NT2/D1 (cell line): ENCODE data around the gene CELF5.
"Not testable (repeated sequence)": the region's sequence is repeated elsewhere in the genome, so short reads cannot be mapped to it uniquely, and the experiment has no call there.

ENCODE experiments used
- DNase-seq: peaks from one replicate; pipeline ENCODE4 v3.0.0-alpha.2; 2011; ENCODE audit warnings: low read depth, low spot score
- H3K27me3 ChIP-seq: 2 replicates; pipeline ENCODE4 v1.6.0; 2011; ENCODE audit warnings: mild to moderate bottlenecking; ENCODE audit not compliant: insufficient read length, insufficient read depth
- H3K36me3 ChIP-seq: 2 replicates; pipeline ENCODE4 v1.6.1; 2011; ENCODE audit warnings: mild to moderate bottlenecking, low read length, mixed read lengths; ENCODE audit not compliant: insufficient read depth, insufficient read length
- H3K4me1 ChIP-seq: 2 replicates; pipeline ENCODE4 v1.5.1; 2011; ENCODE audit not compliant: insufficient read depth, insufficient read length
- H3K4me3 ChIP-seq: 2 replicates; pipeline ENCODE4 v1.5.1; 2011; ENCODE audit warnings: low read depth; ENCODE audit not compliant: insufficient read length
- H3K9ac ChIP-seq: 2 replicates; pipeline ENCODE4 v1.6.0; 2011; ENCODE audit warnings: low read depth; ENCODE audit not compliant: insufficient read length
- H3K9me3 ChIP-seq: 2 replicates; pipeline ENCODE4 v1.5.1; 2011; ENCODE audit warnings: mild to moderate bottlenecking, low read length; ENCODE audit not compliant: insufficient read depth
- SUZ12 ChIP-seq: IDR thresholded peaks from 2 replicates; pipeline ENCODE4 v1.6.1; 2011; ENCODE audit not compliant: insufficient read length, insufficient read depth; ENCODE audit errors: extremely low read depth
- YY1 ChIP-seq: IDR thresholded peaks from 2 replicates; pipeline ENCODE4 v1.6.1; 2011; ENCODE audit not compliant: insufficient read length, insufficient read depth
- ZNF274 ChIP-seq: IDR thresholded peaks from 2 replicates; pipeline ENCODE4 v1.6.1; 2011; ENCODE audit warnings: mild to moderate bottlenecking, low read depth, low read length

Gene CELF5

DNA sequence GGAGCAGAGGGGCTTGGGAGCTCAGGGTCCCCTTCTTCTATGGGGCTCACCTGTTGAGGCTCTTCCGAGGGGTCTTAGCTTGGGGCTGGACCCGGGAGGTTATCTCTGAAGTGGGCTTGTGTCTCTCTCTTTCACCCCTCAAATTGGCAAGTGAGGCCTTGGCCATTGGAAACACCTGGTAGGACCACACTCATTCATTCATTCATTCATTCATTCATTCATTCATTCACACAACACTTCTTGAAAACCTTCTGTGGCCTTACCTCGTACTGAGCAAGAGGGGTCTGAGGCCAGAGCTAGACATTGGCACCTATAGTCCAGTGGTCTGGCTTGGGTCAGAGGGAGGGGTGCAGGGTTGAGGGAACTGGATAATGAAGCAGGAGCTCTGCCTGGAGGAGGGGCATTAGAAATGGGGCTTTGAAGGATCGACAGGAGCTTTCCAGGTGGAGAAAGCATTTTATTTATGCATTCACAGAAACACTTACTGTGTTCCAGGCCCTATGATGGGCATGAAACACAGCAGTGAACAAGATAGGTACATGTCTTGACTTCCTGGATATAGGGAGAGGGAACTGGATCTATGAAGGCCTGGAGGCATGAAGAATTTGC is 5.5 kb downstream of the CELF5 start:
- no peaks in the 10 kb centered on the region for H3K36me3 ChIP-seq
- peaks cover 12% of the 10 kb centered on the region for H3K4me1 ChIP-seq
- no peak for TF ChIP-seq SUZ12
- no peak for TF ChIP-seq YY1
- H3K9me3 ChIP-seq = no peaks in the 10 kb centered on the region
- H3K4me3 ChIP-seq = no peak overlapping the region
- DNase-seq = no peak
- H3K9ac ChIP-seq = no peak overlapping the region
- H3K27me3 ChIP-seq = peaks cover 17% of the 10 kb centered on the region

- no peak for DNase-seq
- Histone ChIP-seq H3K4me3 (no peak overlapping the region), H3K9me3 (no peaks in the 10 kb centered on the region), H3K36me3 (no peaks in the 10 kb centered on the region), H3K4me1 (peaks cover 9% of the 10 kb centered on the region), H3K9ac (no peak overlapping the region), H3K27me3 (peaks cover 11% of the 10 kb centered on the region)
- TF ChIP-seq YY1 = no peak
- TF ChIP-seq SUZ12 = no peak
- no peak for TF ChIP-seq ZNF274
These were observed 6.8 kb downstream of the CELF5 start for GRCh38 chr19:3231288-3231687.

DNA sequence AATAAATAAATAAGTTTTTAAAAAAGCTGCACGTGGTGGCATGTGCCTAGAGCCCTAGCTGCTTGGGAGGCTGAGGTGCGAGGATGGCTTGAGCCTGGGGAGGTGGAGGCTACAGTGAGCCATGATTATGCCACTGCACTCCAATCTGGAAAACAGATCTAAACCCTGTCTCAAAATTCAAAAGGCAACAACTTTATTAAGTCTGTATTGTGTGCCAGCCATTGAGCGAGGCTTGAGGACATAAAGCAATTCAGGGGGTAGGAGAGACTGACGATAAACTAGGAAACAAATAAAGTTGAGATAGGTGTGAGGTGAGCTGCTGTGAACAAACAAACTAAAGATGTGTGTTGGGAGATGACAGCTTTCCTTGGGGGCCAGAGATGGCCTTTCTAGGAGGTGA is 8.7 kb downstream of the CELF5 start:
- Histone ChIP-seq H3K27me3 (peaks cover 11% of the 10 kb centered on the region), H3K4me1 (peaks cover 5% of the 10 kb centered on the region), H3K4me3 (no peak overlapping the region), H3K9me3 (no peaks in the 10 kb centered on the region), H3K9ac (no peak overlapping the region), H3K36me3 (no peaks in the 10 kb centered on the region)
- no peak for DNase-seq
- TF ChIP-seq YY1 (no peak), ZNF274 (no peak), SUZ12 (no peak)

GRCh38 chr19:3233831-3234230 is 9.4 kb downstream of the CELF5 start:
- H3K4me3 ChIP-seq = no peak overlapping the region
- no peaks in the 10 kb centered on the region for H3K9me3 ChIP-seq
- no peak for DNase-seq
- H3K27me3 ChIP-seq = peaks cover 11% of the 10 kb centered on the region
- no peak for TF ChIP-seq ZNF274
- no peak for TF ChIP-seq YY1
- no peak for TF ChIP-seq SUZ12
- H3K4me1 ChIP-seq = peaks cover 5% of the 10 kb centered on the region
- no peak overlapping the region for H3K9ac ChIP-seq
- H3K36me3 ChIP-seq = no peaks in the 10 kb centered on the region

- peaks cover 5% of the 10 kb centered on the region for H3K4me1 ChIP-seq
- no peaks in the 10 kb centered on the region for H3K36me3 ChIP-seq
- H3K9ac ChIP-seq = no peak overlapping the region
- H3K27me3 ChIP-seq = peaks cover 11% of the 10 kb centered on the region
- H3K4me3 ChIP-seq = no peak overlapping the region
- no peaks in the 10 kb centered on the region for H3K9me3 ChIP-seq
- no peak for DNase-seq
- TF ChIP-seq ZNF274 (no peak), SUZ12 (no peak), YY1 (no peak)
These were observed 10.3 kb downstream of the CELF5 start for GRCh38 chr19:3234800-3235199.

GRCh38 chr19:3235604-3236003 is 11.1 kb downstream of the CELF5 start:
- not testable (repeated sequence) for DNase-seq, H3K4me3 ChIP-seq, H3K9ac ChIP-seq, H3K27me3 ChIP-seq, H3K9me3 ChIP-seq, H3K36me3 ChIP-seq, H3K4me1 ChIP-seq

DNA sequence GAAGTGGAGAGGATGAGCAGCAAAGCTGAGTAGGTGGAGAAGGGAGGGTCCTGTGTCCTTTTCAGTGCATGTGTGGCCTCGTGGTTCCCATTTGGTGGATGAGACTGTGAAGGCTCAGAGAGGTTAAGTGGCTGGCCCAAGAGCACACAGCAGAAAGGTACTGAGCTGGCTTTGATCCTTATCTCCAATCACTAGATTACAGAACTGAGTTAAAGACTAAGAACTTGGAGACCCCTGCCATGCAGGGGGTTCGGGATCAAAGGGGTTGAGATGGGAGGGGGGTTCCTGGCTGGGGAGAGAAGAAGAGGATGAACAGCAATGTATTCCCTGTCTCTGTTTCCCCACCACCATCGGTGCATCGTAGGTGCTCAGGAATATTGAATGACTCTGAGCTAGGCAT is 11.8 kb downstream of the CELF5 start:
- no peak overlapping the region for H3K9ac ChIP-seq
- H3K9me3 ChIP-seq = no peaks in the 10 kb centered on the region
- H3K4me3 ChIP-seq = no peak overlapping the region
- peaks cover 5% of the 10 kb centered on the region for H3K4me1 ChIP-seq
- H3K36me3 ChIP-seq = no peaks in the 10 kb centered on the region
- peaks cover under 1% of the 10 kb centered on the region for H3K27me3 ChIP-seq
- TF ChIP-seq YY1 = no peak
- TF ChIP-seq SUZ12 = no peak
- DNase-seq = no peak

DNA sequence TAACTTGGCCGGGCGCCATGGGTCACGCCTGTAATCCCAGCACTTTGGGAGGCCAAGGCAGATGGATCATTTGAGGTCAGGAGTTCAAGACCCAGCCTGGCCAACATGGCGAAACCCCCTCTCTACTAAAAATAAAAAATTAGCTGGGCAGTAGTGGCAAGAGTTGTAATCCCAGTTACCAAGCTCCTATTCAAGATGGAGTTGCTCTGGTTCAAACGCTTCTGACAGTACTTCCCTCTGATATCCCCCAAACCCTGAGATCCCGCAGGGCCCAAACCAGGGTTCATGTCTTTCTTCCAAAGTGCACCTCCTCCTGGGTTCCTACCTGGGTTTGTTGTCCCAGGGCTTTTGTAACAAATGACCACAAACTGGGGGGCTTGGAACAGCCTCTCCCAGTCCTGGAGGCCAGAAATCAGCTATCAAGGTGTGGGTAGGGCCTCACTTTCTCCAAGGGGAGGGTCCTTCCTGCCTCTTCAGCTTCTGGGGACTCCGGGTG is 13.7 kb downstream of the CELF5 start:
- Histone ChIP-seq H3K36me3 (no peaks in the 10 kb centered on the region), H3K9me3 (no peaks in the 10 kb centered on the region), H3K27me3 (no peaks in the 10 kb centered on the region), H3K9ac (no peak overlapping the region), H3K4me3 (no peak overlapping the region), H3K4me1 (peaks cover 5% of the 10 kb centered on the region)
- DNase-seq = no peak
- TF ChIP-seq YY1 (no peak), ZNF274 (no peak), SUZ12 (no peak)
